NCI-H1092 (cell line): ENCODE results near the gene QTRT2.

Experiments
- DNase-seq: peaks from one replicate; lab custom pipeline; 2025; lab: John Stamatoyannopoulos, UW

Gene QTRT2

GRCh38 chr3:114056130-114057010 is at the start of gene QTRT2, which contains the start of gene CCDC191:
Gene QTRT2, plus strand, starts transcription at chr3:114056737. Its CDS starts 8,521 bp downstream, at chr3:114065258.
Gene CCDC191, minus strand, starts transcription at chr3:114056526. Its CDS starts 60 bp downstream, at chr3:114056466.
- DNase-seq: peak; percentile 99

GRCh38 chr3:114011059-114011797 is 45.3 kb upstream of the QTRT2 start:
- DNase-seq: no peak

- DNase-seq: no peak
Measured at GRCh38 chr3:114014211-114014610, 42.3 kb upstream of the QTRT2 start.

- DNase-seq: no peak
Measured at GRCh38 chr3:114019486-114019885, 37.1 kb upstream of the QTRT2 start.

- no peak for DNase-seq
Measured at GRCh38 chr3:114020907-114021306, 35.6 kb upstream of the QTRT2 start.

- DNase-seq: no peak
Measured at GRCh38 chr3:114022145-114022802, 34.3 kb upstream of the QTRT2 start.

GRCh38 chr3:114025451-114025850 is 31.1 kb upstream of the QTRT2 start:
- DNase-seq: no peak

GRCh38 chr3:114026331-114026730 is 30.2 kb upstream of the QTRT2 start:
- no peak for DNase-seq

GRCh38 chr3:114033721-114034120 is 22.8 kb upstream of the QTRT2 start:
- no peak for DNase-seq

- no peak for DNase-seq
Measured at GRCh38 chr3:114034211-114034610, 22.3 kb upstream of the QTRT2 start.

GRCh38 chr3:114034787-114035545 is 21.6 kb upstream of the QTRT2 start:
- DNase-seq: no peak

GRCh38 chr3:114035896-114036295 is 20.6 kb upstream of the QTRT2 start:
- DNase-seq: no peak

- DNase-seq: no peak
Measured at GRCh38 chr3:114043205-114043604, 13.3 kb upstream of the QTRT2 start.

- no peak for DNase-seq
Measured at GRCh38 chr3:114052216-114052615, 4.3 kb upstream of the QTRT2 start.

- no peak for DNase-seq
Measured at GRCh38 chr3:114057011-114057347, 442 bp downstream of the QTRT2 start.

GRCh38 chr3:114058646-114059045 is 2.1 kb downstream of the QTRT2 start:
- DNase-seq: no peak

- no peak for DNase-seq
Measured at GRCh38 chr3:114060906-114061655, 4.5 kb downstream of the QTRT2 start.

- no peak for DNase-seq
Measured at GRCh38 chr3:114067804-114068203, 11.3 kb downstream of the QTRT2 start.

- DNase-seq: no peak
Measured at GRCh38 chr3:114068336-114068735, 11.8 kb downstream of the QTRT2 start.

GRCh38 chr3:114071786-114072185 is 15.2 kb downstream of the QTRT2 start:
- DNase-seq: no peak

- DNase-seq: no peak
Measured at GRCh38 chr3:114076711-114077110, 20.2 kb downstream of the QTRT2 start.
